ENCODE results near the gene GRM5.
"Not testable (repeated sequence)": the region's sequence is repeated elsewhere in the genome, so short reads cannot be mapped to it uniquely, and the experiment has no call there.

The GRM5 gene

GRCh38 chr11:89065651-89066201, at the start of gene GRM5:
GRM5 (minus strand) TSS chr11:89065982; CDS start chr11:89047872, 18,110 bp downstream.
- DNase-seq (ENCODE audit: low read depth) = not testable (repeated sequence)

DNA sequence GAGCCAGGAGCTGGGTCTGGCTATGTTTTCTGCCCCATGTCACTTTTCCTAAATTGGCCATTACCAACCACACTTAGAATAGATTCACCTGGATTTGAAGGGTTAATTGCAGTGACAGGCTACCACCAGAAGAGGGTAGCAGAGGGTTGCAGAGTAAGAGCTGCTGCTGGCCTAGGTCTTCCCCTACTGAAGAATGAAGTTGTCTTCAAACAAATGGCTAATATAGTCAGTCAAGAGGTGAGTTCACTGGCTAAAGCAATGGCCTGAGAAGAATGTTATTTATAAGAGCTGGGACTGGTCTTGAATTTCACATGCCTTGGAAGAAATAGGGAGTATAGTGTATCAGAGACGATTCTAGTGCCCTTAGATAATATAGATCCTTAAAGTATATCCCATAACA, 32.2 kb upstream of the GRM5 start:
- peak; percentile 22 for DNase-seq (ENCODE audit: low read depth)

DNA sequence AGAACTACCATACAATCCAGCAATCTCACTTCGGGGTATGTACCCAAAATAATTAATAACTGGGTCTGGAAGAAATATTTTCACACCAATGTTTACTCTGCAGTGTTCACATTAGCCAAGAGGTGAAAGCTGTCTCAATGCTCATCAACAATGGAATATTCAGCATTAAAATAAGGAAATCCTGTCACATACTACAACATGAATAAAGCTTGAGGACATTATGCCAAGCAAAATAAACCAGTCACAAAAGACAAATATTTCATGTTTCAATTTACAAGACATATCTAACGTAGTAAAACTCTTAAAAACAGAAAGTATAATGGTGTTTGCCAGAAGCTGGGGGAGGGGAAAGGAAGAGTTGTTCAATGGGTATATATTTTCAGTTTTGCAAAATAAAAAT, 28.0 kb upstream of the GRM5 start:
- DNase-seq (ENCODE audit: low read depth) = not testable (repeated sequence)

- not testable (repeated sequence) for DNase-seq (ENCODE audit: low read depth)
These were observed 19.2 kb upstream of the GRM5 start for GRCh38 chr11:89084951-89085350.

- DNase-seq (ENCODE audit: low read depth) = not testable (repeated sequence)
These were observed 5.1 kb upstream of the GRM5 start for GRCh38 chr11:89070911-89071310.

DNA sequence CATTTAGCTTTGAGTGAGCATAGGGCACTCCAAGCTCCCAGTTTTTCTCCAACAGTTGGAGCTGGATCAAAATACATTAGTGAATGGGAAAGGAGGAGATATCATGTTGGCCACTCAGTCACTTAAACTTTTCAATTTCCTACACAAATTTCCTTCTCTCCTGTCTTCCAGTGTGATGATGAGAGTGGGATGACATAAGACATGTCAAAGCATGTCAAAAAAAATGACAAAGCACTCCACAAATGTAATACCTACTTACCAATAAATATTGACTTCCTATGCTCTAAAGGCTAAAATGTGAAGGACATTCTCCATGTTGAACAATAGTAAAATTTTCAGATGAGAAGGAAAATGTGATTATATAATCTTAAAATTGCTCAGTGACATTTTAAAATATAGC, 1.5 kb upstream of the GRM5 start:
- DNase-seq (ENCODE audit: low read depth) = no peak

- DNase-seq (ENCODE audit: low read depth) = no peak
These were observed 716 bp downstream of the GRM5 start for GRCh38 chr11:89065066-89065465.

- not testable (repeated sequence) for DNase-seq (ENCODE audit: low read depth)
These were observed 2.3 kb downstream of the GRM5 start for GRCh38 chr11:89063481-89063951.

- DNase-seq (ENCODE audit: low read depth) = not testable (repeated sequence)
These were observed 2.9 kb downstream of the GRM5 start for GRCh38 chr11:89062771-89063298.

DNA sequence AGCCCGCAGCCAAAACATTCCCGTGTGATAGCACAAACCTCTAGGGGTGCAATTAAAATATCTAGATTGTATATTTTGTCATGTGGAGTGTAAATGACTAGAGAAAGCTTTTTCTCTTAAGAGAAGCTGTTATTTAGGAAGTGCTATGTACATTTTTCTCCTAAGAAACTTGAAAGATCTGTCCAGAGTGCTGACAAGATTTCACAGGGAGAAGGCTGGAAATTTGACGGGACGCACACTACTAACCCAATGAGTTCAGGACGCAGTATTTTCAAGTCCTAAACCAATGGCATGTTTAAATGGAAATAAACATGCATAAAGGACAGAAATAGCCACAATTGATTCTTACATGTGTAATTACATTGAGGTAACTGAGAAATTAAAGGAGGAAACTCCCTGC, 3.9 kb downstream of the GRM5 start:
- peak; percentile 4 for DNase-seq (ENCODE audit: low read depth)

- not testable (repeated sequence) for DNase-seq (ENCODE audit: low read depth)
These were observed 8.4 kb downstream of the GRM5 start for GRCh38 chr11:89057406-89057805.

- DNase-seq (ENCODE audit: low read depth) = no peak
These were observed 13.6 kb downstream of the GRM5 start for GRCh38 chr11:89052220-89052619.

DNA sequence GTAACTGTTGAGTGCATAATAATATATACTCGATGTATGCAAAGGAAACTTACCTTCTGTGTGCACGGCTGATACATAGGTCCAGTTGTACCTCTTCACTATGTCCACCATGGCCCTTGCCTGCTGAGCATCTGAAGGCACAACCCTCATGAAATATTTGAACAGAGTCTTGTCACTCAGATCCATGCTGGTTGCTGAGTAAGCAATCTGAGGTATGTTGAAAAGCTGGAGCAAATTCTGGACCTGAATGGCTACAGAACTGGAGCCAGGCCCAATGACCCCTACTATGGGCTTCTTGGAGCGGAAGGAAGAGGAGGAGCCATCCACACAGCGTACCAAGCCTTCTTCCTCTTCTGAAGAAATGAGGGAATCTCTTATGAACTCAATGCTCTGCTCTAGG, 18.6 kb downstream of the GRM5 start:
- DNase-seq (ENCODE audit: low read depth) = not testable (repeated sequence)

- DNase-seq (ENCODE audit: low read depth) = not testable (repeated sequence)
These were observed 21.8 kb downstream of the GRM5 start for GRCh38 chr11:89043861-89044588.

- peak; percentile 8 for DNase-seq (ENCODE audit: low read depth)
These were observed 36.1 kb downstream of the GRM5 start for GRCh38 chr11:89029671-89030070.

GRCh38 chr11:89021339-89021738, 44.4 kb downstream of the GRM5 start:
- no peak for DNase-seq (ENCODE audit: low read depth)

DNA sequence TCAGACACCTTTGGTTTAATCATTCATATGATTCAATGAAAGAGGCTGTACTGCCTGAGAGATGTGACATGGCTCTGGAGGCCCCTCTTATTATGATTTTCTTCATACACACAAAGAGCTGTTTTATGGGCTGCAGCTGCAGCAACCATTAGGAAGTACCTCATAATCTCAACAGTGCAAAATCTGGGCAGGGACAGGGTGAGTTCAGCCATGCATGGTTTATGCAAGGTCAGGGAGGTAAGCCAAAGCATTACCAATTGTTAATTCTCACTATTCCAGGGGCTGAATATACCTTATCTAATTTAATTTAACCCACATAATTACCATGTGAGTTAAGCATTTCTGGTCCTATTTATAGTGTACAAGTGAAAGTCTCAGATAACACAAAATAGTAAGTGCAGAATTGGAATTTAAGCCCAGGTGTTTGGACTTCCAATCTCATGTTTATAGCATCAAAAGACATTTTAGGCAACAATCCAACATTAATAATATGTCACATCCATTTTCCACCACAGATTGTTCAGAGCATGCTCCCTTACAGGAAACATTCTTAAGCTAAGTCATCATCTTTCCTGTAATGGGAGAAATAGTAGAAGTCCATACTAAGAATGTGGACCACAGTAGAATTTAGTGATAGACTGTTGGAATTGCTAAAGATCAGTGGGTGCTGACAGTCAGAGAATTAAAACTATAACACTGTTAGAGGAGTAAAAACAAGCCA, 45.8 kb downstream of the GRM5 start:
- peak; percentile 16 for DNase-seq (ENCODE audit: low read depth)

GRCh38 chr11:89016214-89016613, 49.6 kb downstream of the GRM5 start:
- no peak for DNase-seq (ENCODE audit: low read depth)

GRCh38 chr11:89015614-89016013, 50.2 kb downstream of the GRM5 start:
- no peak for DNase-seq (ENCODE audit: low read depth)

- not testable (repeated sequence) for DNase-seq (ENCODE audit: low read depth)
These were observed 64.9 kb downstream of the GRM5 start for GRCh38 chr11:89000852-89001251.

- DNase-seq (ENCODE audit: low read depth) = peak; percentile 78
These were observed 86.1 kb downstream of the GRM5 start for GRCh38 chr11:88979641-88980040.

GRCh38 chr11:88978992-88979391, 86.8 kb downstream of the GRM5 start:
- peak; percentile 60 for DNase-seq (ENCODE audit: low read depth)

DNA sequence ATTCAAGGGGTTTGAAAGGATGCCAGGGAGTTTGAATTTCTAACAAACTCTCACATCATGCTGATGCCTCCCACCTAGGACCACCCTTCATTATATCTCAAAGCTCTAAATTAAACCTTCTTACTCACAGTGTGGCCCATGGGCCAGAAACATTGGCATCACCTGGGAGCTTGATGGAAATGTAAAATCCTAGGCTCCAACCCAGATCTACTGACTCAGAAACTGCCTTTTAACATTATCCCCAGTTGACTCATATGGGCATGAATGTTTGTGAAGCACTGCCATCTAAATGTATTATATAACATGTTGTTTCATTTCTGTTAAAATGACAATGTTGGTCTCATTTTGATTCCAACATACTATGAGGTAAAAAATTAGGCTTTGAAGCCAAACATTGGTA, 90.3 kb downstream of the GRM5 start:
- peak; percentile 32 for DNase-seq (ENCODE audit: low read depth)
